Sciatic nerve (tissue), 2 donors: ENCODE data around the gene RAB40B. TPM values are rescaled to one million over a fixed set of nuclear protein-coding genes. Genes with fewer than 3 reads are reported as not detected.

Experiments used
- ATAC-seq: fragments of 200-7000 bp; cut with Tn5 transposase; one replicate; pipeline ENCODE4 v1.9.1; 2020; ENCODE audit warnings: mild to moderate bottlenecking, moderate library complexity
- DNase-seq: peaks from one replicate; pipeline ENCODE4 v3.0.0-alpha.2; 2020; ENCODE audit warnings: low spot score
- intact Hi-C: fragments of 100-400 bp; cut with DNase I; formaldehyde crosslinking; loops from one replicate; pipeline ENCODE4 v1.14.2; 2022
- microRNA-seq: library from miRNA; unstranded; fragments of <30 nt; microRNA quantifications from one replicate; pipeline ENCODE4 v1.2.0, GENCODE V29; 2020
- total RNA-seq: library from RNA; stranded (reverse); fragmentation: NEBNext Ultra II Directional; extraction: Animal tissue kit (Norgen Biotek cat#: 25700); gene quantifications from one replicate; pipeline ENCODE4 v1.2.1, GENCODE V29; 2021
- donor health status: DM: no; HTN: no; CAD: no.
- donor health status: DM: no; HTN: no; CAD: no.

Gene RAB40B
- total RNA-seq, 1 donor from 2014 or later, result 30.3 TPM

- intact Hi-C loops, result no loop called here
- no peak for ATAC-seq
- DNase-seq, result no peak
Observed at GRCh38 chr17:82608816-82609215, 89.7 kb downstream of the RAB40B start.

- intact Hi-C loops, result no loop called here
- ATAC-seq, result no peak
- no peak for DNase-seq
Observed at GRCh38 chr17:82605939-82606600, 92.4 kb downstream of the RAB40B start.

Small RNA genes within 50 kb of the gene (microRNA-seq; reads per million reads assigned to microRNA genes)
- gene MIR4525, result 2.2 reads per million

Other genes with a start within 250 kb of the RAB40B start
- gene CYBC1, start 247.9 kb downstream of the RAB40B start, total RNA-seq, result 94.5 TPM
- 55.5 TPM for gene NARF, start 240.0 kb downstream of the RAB40B start, total RNA-seq
- gene FOXK2, start 179.0 kb downstream of the RAB40B start, total RNA-seq, result 59.9 TPM
- 67.1 TPM for gene WDR45B, start 50.3 kb downstream of the RAB40B start, total RNA-seq
- 32.3 TPM for gene FN3KRP, start 18.0 kb upstream of the RAB40B start, total RNA-seq
- 57.2 TPM for gene FN3K, start 36.9 kb upstream of the RAB40B start, total RNA-seq
- gene TBCD, start 53.4 kb upstream of the RAB40B start, total RNA-seq, result 122 TPM
- not detected for gene ZNF750, start 141.3 kb upstream of the RAB40B start, total RNA-seq